Stimulated activated CD4-positive, alpha-beta T cell treated with anti-CD3 and anti-CD28 coated beads, Interleukin-15, amount 100 ng/mL, for 1 hour (primary cell): ENCODE results near the gene THEM5.

ENCODE experiments used
- DNase-seq, 2 donors: peaks; one replicate each; pipeline ENCODE4 v3.0.0-alpha.2; 2020; ENCODE audit warnings: low read depth in 1 of 2, low spot score in 1 of 2

Gene THEM5

DNA sequence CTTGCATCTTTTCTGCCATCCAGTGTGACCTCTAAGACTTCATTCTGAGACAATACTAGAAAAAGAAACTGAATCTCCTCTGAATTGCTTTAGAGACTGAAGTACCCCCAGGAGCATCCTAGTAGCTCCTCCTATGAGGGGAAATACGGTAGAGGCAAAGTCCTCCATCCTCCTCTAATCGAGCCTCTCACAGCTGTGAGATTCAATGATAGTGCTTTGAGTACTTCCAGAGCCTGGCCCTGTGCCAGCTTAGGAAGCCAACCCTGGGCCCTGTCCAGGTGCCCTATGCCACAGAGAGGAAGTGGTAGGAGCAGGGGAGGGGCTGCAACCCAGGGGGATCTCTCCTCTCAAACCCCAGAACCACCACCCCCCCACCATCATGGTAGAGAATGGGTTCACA, 32.6 kb downstream of the THEM5 start:
- DNase-seq: no peak

DNA sequence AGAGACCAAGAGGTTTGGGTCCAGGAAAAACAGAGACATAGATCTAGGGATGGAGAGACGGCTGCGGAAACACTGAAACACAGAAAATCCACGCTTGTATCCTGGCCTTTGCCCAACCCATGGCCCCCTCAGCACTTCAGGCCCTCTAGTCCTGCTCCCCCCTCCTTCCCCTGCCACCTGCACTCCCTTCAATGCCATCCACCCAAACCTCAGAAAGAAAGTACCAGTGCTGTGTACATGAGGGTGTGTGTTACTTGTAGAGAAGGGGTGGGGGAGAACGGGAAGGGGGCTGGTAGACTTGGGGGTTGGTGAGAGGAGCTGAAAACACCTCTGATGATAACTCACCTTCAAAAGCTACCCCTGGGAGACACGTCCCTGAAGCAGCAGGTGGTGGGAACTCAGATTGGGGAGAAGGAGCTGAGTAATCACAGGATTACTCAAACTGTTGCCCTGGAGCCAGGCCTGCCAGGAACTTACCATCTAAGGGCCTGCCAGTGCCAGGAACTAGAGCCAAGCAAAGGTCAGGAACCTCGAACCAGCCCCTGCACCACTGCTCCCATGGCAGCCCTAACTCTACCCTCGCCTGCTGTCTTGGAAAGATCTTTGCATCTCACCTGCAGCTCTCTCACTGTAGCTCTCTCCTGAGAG, 33.4 kb downstream of the THEM5 start:
- DNase-seq: no peak

DNA sequence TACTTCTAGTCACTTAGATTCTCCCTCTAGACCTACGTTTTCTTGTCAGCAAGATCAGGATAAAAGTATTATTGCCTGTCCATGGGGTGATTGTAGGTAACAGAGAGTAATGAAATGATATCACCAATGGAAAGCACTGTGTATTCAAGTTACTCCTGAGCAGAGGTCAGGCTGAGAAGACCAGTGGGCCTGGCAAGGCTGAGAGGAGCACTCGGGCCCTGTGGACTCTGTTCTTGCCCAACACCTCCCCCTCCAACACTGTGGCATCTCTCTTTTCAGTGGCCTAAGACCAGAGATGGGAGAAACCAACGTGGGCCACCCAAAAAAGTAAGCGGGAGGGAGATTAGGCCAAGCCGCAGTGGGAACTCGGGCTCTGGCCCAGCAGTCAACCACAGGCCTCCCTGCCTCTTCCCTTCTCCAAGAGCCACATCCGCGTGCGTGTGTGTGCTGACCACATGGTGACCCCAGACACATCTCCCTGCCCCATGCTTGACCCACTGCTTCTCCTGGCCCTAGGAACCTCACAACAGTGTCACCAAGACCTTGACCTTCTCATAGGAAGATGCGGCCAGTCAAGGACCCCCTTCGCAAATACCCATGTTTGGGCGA, 34.2 kb downstream of the THEM5 start:
- no peak for DNase-seq

DNA sequence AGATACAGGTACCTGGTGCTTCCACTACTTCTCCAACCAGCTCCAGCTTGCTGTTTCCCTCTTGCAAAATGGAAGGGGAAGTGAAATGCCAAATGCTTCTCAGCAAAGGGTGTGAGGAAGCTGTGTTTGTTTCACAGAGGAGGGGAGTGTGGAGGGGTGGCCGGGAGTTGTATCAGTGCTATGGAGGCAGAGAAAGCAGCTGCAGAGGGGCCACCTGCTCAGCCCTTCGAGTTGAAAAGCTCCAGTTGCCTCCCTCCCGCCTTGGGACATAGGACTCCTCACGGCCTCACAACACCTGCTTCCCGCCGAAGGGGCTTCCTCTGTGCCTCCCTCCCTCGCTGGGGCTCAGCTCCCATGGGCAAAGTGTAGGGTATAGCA, 36.2 kb downstream of the THEM5 start:
- no peak for DNase-seq

DNA sequence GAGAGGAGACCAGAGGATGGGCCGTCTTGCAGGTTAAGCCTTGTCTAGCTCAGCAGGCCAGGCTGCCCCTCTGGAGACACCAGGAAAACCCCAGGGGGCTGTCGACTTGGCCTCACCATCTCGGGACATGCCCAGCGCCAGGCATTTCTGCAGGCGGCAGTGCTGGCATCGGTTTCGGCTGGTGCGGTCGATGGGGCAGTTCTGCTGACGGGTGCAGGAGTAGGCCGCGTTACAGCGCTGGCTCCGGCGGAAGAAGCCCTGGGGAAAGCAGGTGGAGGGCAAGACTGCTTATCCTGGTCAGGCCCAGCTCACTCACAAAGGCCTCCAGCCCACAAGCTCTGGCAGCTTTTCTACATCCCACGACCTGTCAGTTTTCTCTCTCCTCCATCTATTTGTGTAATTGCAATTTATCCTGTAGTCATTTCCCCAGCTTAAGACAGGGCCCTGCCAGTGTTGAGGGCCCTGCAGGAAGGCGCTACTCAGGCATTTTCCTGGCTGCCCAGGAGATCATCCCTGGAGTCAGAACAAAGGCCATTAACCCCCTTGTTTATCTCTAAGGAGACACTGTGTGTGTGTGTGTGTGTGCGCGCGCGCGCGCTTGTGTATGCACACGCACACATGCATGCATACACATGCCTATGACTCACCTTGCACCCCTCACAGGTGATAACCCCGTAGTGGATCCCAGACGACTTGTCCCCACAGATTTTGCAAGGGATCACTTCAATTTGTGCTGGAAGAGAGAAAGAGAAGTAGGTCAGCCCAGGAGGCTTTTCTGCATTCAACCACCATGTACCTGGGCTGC, 36.8 kb downstream of the THEM5 start:
- DNase-seq: no peak

DNA sequence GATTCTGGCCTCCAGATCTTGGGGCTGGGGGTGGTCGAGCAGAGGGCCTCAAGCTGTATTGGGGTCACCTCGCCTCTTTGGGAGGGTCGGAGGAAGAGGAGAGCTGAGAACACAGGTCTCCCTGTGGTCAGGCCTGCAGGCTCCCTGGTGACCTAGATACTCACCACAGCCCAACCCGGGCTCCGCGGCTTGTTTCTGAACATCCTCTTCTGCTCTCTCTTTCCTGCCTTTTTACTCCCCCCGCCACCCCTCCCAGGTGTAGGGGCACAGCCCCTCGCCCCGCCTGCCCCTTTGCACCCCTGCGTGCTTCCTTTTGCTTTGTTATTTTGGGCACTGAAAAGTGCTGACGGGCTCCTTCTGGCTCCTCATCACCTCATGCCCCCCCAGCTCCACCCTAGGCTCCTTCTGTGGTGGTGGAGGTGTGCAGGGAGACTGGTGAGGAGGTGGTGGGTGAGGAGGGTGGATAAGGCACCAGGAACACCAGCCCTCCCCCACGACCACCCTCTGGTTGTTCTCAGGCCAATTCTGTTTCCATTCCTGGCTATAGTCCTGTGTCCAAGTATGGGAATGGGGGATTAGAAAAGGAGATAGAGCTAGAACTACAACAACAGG, 37.7 kb downstream of the THEM5 start:
- DNase-seq: no peak

DNA sequence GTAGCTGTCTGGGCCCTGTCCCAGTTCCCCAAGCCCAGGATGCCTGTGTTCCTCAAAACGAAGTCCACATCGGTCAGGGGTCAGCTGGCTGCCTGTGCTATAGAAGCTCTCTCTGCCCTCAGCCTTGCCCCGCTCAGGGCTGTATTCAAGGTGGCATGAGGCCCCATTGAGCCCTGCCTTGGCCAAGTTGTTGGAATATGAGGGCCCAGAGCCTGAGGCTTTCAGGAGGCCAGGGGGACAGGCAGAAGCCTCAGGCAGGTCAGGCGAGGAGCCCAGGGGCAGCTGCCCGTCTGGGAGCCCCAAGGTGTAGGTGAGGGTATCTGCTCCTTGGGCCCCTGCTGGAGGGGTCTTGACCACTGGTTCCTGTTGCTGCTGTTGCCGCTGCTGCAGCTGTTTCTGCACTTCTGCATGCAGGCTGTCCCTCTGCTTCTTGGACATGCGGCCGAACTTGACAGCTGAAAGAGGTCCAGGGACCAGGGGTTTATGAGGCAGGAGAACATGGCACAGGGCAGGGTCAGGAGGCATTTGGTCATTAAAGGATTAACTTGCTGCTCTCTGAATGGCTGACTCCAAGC, 38.5 kb downstream of the THEM5 start:
- no peak for DNase-seq

DNA sequence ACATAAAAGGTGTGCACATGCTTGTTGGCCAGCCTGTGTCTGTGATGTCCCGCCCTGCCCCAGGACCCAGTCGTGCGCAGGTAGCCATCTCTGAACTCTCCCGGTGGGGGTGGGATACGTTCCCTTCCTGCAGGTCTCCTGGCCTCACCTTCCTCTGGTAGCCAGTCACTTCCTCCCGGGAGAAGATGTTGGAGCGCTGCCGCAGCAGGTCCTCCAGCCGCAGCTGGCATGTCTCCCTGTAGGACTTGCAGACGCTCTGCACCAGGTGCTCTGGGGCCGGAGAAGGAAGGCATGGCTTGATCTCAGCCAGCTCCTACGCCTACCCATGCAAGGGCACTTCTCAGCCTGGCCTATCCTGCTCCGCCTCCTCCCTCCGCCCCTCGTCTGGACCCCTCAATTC, 39.1 kb downstream of the THEM5 start:
- no peak for DNase-seq

DNA sequence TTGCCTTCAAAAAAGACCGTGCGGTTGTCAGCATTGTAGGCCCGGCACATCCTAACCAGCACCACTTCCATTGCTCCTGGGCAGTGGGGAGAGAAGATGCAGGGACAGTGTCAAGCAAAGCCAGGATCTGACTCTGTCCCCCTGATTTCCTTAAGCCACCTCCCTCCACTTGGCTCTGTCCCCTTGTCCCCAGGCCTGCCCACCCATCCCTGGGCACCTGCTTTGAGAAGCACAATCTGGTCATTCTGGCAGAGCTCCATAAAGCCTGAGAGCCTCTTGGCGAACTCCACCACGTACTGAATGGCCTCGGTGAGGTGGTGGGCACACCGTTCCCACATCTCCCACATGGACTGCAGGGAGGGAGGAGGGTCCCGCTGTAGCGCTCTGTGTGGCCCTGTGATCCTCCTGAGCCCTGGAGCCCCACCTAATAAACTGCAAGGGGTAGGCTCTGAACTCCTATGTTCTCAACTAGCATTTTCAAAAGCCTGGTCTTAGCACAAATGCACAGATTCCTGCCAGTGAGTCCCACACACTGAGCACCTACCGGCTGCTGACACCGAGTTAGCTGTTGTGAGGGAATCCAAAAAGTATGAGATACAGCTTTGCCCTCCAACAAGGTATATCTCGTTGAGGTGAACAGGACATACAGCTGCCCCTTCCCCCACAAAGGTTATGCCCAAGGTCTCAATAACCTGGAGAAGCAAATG, 40.1 kb downstream of the THEM5 start:
- no peak for DNase-seq

DNA sequence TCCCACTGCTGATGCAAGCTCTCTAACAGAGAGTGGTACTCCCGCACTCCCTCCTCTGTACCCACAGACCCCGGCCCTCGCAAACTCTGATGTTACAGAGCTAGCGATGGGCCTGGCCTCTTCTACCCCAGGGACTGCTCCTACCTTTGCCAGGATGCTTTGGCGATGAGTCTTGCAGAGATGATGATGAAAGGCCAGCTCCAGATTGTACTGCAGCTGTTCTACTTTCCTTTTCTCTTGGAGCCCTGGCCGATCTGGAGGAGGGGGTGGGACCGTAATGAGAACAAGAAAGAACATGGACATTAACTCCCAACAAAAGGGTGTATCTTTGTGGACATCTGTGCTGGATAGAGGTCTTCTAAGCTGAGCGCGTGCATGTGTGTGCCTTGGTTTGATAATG, 42.3 kb downstream of the THEM5 start:
- no peak for DNase-seq

DNA sequence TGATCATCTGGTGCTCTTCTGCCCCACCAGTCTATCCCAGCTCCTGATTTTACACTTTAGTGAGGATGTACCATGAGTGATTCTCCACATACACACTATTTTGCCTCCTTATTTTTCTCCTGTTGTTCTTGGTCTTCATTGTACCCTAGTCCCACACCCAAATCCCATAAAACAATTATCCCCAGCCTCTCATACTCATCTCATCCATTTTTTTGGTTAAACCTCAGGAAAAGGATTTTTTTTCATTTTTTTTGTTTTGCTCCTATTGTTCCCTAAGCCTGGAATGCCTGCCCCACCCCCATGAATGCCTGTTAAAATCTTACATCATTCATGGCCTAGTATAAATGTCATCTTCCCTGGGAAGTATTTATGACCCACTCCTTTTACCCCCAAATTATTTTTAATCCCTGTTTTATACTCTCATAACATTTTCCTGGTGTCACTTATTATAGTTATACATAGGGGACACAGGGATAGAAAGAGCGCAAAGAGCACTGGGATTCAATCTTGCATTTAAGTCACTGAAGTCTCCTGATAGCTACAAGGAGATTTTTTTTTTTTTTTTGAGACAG, 43.4 kb downstream of the THEM5 start:
- DNase-seq: no peak

DNA sequence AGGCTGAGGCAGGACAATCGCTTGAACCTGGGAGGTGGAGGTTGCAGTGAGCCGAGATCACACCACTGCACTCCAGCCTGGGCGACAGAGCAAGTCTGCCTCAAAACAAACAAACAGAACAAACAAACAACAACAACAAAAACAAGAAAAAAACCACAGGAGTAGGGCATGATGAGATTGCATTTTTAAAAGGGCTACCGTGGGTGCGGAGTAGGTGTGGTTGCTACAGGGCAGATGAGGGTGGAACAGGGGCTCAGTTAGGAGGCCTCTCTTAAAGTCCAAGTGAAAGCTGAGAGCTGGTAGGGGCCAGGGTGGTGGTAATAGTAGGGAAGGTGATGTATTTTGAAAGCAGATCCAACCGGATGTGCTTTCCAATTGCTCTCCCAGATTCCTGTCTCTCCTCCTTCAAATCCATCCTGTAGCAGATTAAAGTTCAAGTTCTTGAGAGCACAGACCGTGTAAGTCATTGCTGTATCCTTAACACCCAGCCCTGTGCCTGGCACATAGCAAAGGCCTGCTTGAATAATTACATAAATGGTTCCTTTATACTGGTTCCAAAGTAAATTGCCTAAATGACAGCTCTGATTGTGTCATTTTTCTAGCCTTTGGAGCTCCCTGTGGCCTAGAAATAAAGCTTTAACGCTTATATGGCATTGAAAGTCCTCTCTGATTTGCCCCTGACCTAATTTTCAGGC, 44.1 kb downstream of the THEM5 start:
- no peak for DNase-seq

DNA sequence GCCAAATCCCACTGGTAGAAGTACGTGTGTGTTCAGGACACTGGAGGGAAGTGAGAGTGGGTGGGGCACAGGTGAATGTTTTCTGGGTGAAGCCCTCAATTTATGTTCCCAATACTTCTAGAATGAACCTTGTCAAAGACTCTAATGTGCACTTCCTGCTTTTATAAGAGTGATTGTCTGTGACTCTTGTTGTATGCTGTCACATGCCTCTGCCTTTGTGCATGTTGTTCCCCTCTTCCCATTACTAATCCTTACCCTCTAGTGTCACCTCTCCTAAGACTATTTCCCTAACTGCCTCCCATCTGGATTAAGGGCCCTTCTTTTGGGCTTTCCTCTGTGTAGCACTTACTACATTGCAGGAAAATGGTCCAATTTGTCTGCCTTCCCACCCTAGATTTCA, 45.7 kb downstream of the THEM5 start:
- DNase-seq: no peak

DNA sequence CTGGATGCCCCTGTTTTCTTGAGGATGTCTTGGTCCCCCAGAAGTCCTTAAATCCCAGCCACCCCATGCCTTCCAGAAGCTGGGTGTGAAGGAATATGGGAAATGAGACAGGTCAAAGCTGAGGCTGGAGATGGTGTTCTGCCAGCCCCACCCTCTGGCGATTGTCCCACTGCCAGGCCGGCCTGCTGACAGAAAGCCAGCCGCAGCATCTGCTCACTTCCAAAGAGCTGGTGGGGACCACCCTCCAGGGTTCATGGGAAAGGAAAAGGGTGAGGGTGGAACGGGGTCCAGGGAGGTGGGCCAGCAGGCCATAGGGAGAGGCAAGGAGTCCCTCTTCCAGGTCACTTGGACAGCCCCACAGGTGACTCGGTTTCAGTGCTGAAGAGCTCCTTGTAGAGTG, 46.4 kb downstream of the THEM5 start:
- no peak for DNase-seq

DNA sequence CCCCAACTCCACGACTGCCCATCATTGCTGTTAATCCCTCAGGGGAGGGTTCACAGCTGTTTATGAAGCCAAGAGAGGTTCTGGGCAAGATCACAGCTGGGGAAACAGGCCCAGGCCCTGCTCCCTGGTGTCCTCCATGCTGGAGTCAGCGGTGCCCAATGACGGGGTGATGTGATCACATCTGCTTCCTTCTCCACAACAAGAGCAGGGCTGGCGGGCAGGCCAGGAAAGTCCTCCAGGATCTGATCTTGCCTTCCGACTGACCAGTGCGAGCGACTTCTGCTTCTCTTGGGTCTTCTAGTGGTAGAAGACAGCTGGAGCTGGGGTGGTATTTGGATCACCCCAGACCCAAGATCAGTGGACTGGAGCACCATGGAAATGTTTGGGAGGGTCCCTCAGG, 47.3 kb downstream of the THEM5 start:
- DNase-seq: no peak

DNA sequence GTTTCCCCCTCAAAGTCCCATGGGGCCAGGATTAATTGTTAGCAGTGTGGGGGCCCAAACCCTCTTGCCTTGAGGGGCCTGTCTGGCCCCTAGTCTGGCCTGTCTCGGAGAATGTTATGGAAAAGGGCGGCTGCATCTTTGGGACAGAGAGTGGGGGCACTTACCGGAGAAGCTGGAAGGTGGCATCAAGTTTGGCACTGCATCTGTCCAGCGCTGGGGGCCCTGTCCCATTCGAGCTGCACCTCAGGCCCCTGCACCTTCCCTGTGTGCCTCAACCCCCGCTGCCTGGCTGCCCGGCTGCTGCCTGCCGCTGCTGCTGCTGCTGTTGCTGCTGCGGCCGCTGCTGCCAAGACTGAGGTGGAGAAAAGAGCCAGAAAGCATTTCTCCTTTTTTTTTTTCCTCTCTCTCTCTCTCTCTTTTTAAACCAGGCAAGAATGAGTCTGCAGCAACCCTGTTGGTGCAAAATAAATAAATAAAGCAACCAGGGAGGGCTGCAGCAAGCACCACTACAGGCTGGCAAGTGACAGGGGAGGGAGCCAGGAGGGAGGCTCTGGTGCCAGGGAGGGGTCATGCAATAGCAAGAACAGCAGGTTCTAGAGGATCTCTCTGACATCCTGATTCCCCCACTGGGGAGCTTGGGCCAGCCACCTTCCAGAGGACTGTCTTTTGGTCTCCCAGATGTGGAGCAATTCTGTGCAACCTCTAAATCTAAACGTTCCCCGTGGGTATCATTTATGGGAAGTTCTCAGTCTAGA, 48.3 kb downstream of the THEM5 start, which contains the start of gene LINGO4:
Gene LINGO4, minus strand, starts transcription at position 354 of the 755 bp plus-strand sequence. CDS start 2,715 bp downstream, outside the sequence.
- DNase-seq: no peak

DNA sequence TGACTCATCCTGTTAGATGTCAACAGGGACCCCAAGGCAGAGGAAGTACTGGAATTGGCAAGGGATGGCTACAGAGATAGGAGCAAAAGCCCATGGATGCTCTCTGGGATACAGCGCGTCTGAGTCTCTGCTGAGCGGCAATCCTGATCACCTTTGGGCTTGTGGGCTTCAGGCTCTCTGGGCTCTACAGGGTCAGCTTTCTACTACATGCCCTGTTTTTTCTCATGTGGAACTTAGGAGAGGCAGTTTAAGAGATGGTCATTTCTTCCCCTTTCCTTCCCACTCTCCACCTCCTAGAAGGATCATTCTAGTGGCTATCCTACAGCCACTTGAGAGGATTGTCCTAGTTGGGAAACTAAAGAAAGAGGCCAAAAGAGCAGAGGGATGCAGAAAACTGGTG, 49.6 kb downstream of the THEM5 start:
- DNase-seq: no peak

DNA sequence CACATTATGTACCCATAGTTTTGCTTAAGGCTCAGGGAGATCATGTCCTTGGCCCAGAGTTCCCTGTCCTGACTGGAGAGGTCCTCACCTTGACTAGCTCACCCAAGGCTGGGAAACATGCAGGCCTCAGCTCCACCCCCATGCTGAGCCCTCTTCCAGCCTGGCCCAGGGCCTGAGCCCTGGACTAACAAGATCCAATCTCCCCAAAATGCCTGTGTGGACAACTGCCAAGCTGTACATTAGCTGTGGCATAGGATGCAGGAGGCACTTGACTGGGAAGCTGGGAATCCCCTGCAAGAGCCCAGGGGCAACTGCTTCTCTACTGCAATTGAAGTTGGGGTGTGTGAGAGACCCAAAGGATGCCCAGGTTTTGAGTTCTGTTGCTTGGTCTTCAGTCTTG, 50.3 kb downstream of the THEM5 start:
- no peak for DNase-seq

DNA sequence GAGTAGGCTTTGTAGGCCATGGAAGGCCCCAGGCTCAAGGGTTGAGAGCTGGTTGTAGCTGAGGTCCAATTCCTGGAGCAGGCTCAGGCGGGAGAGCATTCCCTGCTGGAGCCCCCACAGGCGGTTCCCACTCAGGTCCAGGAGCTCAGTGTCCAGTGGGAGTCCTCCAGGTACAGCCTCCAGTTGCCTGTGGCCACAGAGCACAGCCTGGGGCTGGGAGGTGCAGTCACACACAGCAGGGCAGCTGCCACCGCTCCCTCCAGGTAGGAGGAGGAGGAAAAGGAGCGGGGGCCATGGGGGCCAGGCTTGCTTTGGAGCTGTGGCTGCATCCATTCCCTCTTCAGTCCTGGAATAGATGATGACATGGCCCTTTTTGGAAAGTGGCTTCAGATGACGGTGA, 51.1 kb downstream of the THEM5 start:
- no peak for DNase-seq
